ENCODE data around the gene PITPNC1.

- TF ChIP-seq CTCF (conservative IDR thresholded peaks at IDR 0.05 in 1 of 2, IDR thresholded peaks at IDR 0.05 in 1 of 2; ENCODE audit: low read depth in 1 of 2, low read length in 2 of 2): no peak
- TF ChIP-seq EZH2 (IDR thresholded peaks at IDR 0.05; ENCODE audit: low read length, missing control alignments): no peak
Observed at GRCh38 chr17:67461876-67462275, 84.8 kb downstream of the PITPNC1 start.

Measured in fibroblast of lung (primary cell).